KOPT-K1 (cell line): ENCODE data around the gene PIK3CD.
"Not testable (repeated sequence)": the region's sequence is repeated elsewhere in the genome, so short reads cannot be mapped to it uniquely, and the experiment has no call there.

Experiments used
- H3K27ac ChIP-seq: fragments of 200-600 bp; sonication (generic); 2 replicates; pipeline ENCODE4 v1.5.1; 2016; ENCODE audit warnings: antibody characterized with exemption, mild to moderate bottlenecking, low read depth, low read length; ENCODE audit not compliant: poor library complexity, severe bottlenecking
- H3K36me3 ChIP-seq: fragments of 200-600 bp; sonication (generic); 2 replicates; pipeline ENCODE4 v1.5.1; 2017; ENCODE audit warnings: antibody characterized with exemption, mild to moderate bottlenecking, low read length, moderate library complexity; ENCODE audit not compliant: insufficient read depth
- H3K9me3 ChIP-seq: fragments of 200-600 bp; sonication (generic); 2 replicates; pipeline ENCODE4 v1.5.1; 2017; ENCODE audit warnings: antibody characterized with exemption, low read length, mild to moderate bottlenecking; ENCODE audit not compliant: insufficient read depth, poor library complexity, severe bottlenecking

The PIK3CD gene

DNA sequence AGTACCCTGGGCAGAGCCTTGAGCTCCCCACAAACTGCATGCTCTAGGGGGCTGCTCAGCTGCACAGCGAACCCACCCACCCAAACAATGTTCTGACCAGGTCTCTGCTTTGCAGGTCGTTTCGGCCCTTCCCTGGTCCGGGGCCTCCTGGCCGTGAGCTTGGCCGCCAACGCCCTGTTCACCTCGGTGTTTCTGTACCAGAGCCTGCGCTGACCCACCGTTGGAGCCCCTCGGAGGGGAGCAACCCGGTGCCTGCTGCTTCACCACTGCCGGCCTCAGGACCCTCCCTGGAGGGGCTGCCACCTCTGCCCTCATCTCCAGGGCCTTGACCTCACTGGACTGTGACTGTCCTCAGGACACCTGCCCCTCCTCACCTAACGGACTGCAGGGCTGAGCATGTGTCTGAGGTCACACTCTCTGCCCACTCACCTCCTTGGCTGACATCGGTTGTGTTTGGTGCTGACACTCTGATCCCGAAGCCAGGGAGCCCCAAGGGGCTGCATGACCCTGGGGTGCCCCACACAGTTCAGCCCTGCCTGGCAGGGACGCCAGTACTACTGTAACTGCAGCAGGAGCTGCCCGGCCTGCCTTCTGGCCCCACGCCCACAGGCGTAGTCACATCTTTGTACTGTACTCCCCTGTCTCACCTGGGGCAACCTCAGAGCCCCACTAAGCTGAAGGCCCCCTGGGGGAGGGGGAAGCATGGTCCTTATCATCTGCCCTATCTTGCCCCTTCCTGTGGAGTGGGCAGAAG, 38.5 kb upstream of the PIK3CD start:
- Histone ChIP-seq H3K36me3 (peaks cover 72% of the 10 kb centered on the region), H3K9me3 (no peaks in the 10 kb centered on the region), H3K27ac (no peak overlapping the region)

DNA sequence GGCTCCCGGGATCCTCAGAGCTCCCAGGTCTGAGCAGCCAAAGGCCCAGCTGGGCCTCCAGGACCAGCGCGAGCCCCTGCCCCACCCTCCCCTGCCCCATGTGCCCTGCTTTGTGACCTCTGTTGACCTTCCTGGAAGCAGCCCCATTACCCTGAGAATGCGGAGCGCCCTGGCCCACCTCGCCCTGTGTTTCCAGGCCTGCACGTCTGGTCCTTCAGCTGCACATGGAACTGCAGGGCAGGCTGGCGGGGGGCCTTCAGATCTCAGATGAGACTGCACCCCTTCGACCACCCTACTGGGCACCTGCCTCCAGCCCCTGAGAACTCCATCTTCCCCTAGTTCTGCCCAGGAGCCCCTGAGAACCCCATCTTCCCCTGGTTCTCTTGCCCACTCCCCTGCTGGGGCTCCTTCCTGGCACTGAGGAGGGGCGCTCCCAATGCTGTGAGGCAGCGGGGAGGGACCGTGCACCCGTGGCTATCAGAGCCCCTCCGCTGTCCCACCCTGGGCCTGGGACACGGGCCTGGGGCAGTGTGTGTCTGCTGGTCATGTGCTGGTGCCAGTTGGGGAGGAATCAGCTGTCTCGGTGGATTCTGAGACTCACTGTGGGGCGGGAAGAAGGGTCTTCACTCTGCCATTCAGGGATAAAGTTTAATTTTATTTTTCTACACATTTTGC, 37.8 kb upstream of the PIK3CD start:
- peaks cover 65% of the 10 kb centered on the region for H3K36me3 ChIP-seq
- H3K27ac ChIP-seq, result no peak overlapping the region
- no peaks in the 10 kb centered on the region for H3K9me3 ChIP-seq

GRCh38 chr1:9615316-9616063, 36.0 kb upstream of the PIK3CD start:
- H3K27ac ChIP-seq, result no peak overlapping the region
- no peaks in the 10 kb centered on the region for H3K9me3 ChIP-seq
- peaks cover 48% of the 10 kb centered on the region for H3K36me3 ChIP-seq

- Histone ChIP-seq H3K36me3 (peaks cover 12% of the 10 kb centered on the region; the same call in 1 of the 2 replicates), H3K9me3 (no peaks in the 10 kb centered on the region)
Observed at GRCh38 chr1:9618909-9619679, 32.4 kb upstream of the PIK3CD start.

GRCh38 chr1:9621032-9621431, 30.5 kb upstream of the PIK3CD start:
- Histone ChIP-seq H3K36me3 (no peaks in the 10 kb centered on the region), H3K9me3 (no peaks in the 10 kb centered on the region)

More at GRCh38 chr1:9618909-9619679, 32.4 kb upstream of the PIK3CD start:
- H3K27ac ChIP-seq, result no peak overlapping the region

DNA sequence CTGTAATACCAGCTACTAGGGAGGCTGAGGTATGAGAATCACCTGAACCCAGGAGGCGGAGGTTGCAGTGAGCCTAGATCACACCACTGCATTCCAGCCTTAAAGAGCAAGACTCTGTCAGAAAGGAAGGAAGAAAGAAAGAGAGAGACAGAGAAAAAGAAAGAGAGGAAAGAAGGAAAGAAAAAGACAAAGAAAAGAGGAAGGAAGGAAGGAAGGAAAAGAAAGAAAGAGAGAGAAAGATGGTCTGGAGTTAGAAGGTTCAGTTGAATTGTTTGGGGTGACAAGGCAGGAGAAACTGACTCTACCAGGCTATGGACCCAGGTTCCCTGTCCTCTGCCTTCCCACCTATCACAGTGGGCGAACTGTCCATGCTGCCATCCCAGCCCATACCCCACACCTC, 27.4 kb upstream of the PIK3CD start:
- Histone ChIP-seq H3K27ac (no peak overlapping the region), H3K36me3 (no peaks in the 10 kb centered on the region), H3K9me3 (no peaks in the 10 kb centered on the region)

More at GRCh38 chr1:9621032-9621431, 30.5 kb upstream of the PIK3CD start:
- H3K27ac ChIP-seq, result no peak overlapping the region

- H3K36me3 ChIP-seq, result not testable (repeated sequence)
Observed at GRCh38 chr1:9625030-9625429, 26.5 kb upstream of the PIK3CD start.

DNA sequence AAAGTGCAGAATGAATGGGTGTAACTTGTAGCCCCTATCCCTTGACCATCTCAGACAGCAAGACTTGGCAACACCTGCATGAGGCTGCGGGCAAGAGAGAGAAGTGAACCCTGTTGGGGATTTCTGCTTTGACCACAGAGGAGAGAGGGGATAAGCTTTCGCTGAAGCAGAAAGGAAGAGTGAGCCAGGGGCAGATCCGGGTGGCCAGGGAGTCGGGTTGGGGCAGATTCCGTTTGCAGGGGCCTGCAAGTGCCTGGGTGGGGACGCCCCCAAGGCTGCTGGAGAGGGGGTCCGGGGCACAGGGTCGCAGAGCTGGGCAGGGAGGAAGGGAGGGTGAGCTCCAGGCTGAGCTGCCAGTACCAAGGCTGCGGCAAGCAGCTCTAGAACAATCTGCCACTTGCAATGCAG, 25.3 kb upstream of the PIK3CD start:
- Histone ChIP-seq H3K27ac (peak overlapping the region; percentile 99), H3K9me3 (no peaks in the 10 kb centered on the region), H3K36me3 (no peaks in the 10 kb centered on the region)

More at GRCh38 chr1:9625030-9625429, 26.5 kb upstream of the PIK3CD start:
- H3K27ac ChIP-seq, H3K9me3 ChIP-seq: not testable (repeated sequence)

GRCh38 chr1:9628541-9629444, 22.7 kb upstream of the PIK3CD start:
- H3K36me3 ChIP-seq, result peaks cover 14% of the 10 kb centered on the region; the same call in 1 of the 2 replicates
- H3K9me3 ChIP-seq, result no peaks in the 10 kb centered on the region
- peak overlapping the region; percentile 99 for H3K27ac ChIP-seq

DNA sequence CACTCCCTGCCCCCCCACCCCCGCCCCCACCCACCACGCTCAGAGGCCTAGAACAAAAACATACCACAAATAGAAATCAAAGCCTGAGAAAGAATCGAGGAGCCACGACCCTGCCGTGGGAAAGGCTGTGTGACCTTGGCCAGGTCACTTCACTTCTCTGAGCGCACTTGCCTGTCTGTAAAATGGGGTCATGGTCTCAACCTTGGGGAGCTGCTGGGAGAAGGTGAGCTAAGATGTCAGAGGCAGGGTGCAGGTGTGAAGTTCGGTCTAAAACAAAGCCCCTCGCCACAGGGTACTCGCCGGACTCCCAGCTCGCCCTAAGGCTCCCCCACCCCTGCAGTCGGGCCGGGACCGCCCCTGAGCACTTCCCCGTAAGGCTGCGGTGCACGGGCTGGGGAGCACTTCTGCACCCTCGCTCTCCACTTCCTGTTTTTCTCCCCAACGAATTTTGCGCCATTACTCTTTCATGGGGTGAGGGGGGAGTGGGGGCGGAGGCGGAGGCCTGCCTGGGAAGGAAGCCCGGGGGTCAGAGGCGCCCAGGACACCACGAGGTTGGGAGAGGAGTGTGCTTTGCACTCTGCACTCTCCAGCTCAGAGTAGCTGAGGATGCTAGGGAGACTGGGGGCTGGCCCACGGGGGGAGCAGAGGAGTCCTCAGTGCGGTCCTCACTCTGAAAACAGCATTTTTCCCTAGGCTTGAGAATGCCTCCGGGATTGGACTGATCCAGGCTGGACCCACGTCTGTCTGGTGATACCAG, 21.9 kb upstream of the PIK3CD start:
- Histone ChIP-seq H3K9me3 (no peaks in the 10 kb centered on the region), H3K27ac (peak overlapping the region; percentile 99), H3K36me3 (peaks cover 22% of the 10 kb centered on the region)

DNA sequence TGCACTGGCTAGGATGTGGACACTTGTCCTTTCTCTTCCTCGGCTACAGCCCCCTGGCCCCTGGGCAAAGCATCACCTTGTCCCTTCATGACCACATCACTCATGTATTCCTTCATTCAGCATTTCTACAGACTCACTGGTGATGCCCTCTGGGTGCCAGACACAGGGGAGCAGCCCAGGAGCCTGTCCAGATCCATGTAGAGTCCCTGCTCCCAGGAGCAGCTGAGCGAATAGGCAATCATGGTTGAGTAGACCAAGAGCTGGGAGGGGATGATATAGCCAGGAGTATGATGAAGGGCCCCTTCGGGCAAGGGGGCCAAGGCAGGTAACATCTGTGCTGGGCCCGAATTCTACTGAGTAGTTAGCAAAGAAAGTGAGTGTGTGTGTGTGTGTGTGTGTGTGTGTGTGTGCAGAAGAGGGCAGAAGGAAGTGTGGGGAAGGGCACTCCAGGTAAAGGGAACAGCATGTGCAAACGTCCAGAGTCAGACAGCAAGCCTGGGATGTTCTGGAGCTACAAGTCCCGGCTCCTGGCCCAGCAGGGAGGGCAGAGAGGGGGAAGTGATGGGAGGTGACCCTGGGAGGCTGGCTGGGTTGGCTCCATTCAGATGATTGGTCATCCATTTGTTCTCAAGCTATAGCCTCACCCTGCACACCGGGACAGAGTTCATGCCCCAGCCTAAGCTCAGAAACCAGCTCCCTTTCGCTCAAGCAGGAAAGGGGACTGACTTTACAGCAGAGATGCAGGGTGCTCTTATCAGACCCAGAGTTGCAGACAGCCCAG, 21.0 kb upstream of the PIK3CD start:
- no peaks in the 10 kb centered on the region for H3K9me3 ChIP-seq
- peak overlapping the region; percentile 99 for H3K27ac ChIP-seq

DNA sequence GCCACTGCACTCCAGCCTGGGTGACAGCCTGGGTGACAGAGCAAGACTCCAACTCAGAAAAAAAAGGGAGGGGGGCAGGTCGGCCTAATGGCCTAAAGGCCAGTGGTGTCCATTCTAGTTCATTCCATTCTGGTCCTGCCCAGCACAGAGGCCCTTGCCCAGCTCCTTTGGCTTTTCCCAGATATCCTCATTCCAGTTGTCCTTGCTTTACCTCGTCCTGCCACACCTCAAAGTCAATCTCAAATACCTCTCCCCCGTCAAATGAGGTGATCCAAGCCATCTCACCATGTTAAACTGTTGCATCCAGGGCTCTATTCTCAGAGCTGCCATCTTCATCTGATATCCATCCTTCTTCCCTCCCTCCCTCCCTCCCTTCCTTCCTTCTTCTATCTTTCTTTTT, 19.9 kb upstream of the PIK3CD start:
- Histone ChIP-seq H3K36me3 (peaks cover 40% of the 10 kb centered on the region), H3K9me3 (no peaks in the 10 kb centered on the region), H3K27ac (peak overlapping the region; percentile 99)

More for the DNA sequence above, 21.0 kb upstream of the PIK3CD start:
- peaks cover 30% of the 10 kb centered on the region for H3K36me3 ChIP-seq

GRCh38 chr1:9633493-9633892, 18.0 kb upstream of the PIK3CD start:
- Histone ChIP-seq H3K9me3 (no peaks in the 10 kb centered on the region), H3K36me3 (peaks cover 51% of the 10 kb centered on the region), H3K27ac (no peak overlapping the region)
